ENCODE measurements around the gene ZNF319.

The ZNF319 gene

GRCh38 chr16:57970970-57971369, 29.5 kb downstream of the ZNF319 start, which contains the start of gene CNGB1:
CNGB1 (minus strand) TSS chr16:57971128; CDS start chr16:57967286, 3,842 bp downstream.
- no peak for FAIRE-seq

GRCh38 chr16:57970319-57970718, 30.2 kb downstream of the ZNF319 start:
- no peak for FAIRE-seq

GRCh38 chr16:57969451-57970123, 30.9 kb downstream of the ZNF319 start:
- no peak for FAIRE-seq

- FAIRE-seq = no peak
These were observed 32.6 kb downstream of the ZNF319 start for GRCh38 chr16:57967916-57968315.

GRCh38 chr16:57966986-57967385, 33.5 kb downstream of the ZNF319 start:
- FAIRE-seq = no peak

GRCh38 chr16:57966204-57966771, 34.2 kb downstream of the ZNF319 start:
- FAIRE-seq = no peak

- no peak for FAIRE-seq
These were observed 36.2 kb downstream of the ZNF319 start for GRCh38 chr16:57964157-57964700.

GRCh38 chr16:57962756-57963155, 37.7 kb downstream of the ZNF319 start:
- no peak for FAIRE-seq

- no peak for FAIRE-seq
These were observed 38.4 kb downstream of the ZNF319 start for GRCh38 chr16:57962046-57962445.

GRCh38 chr16:57961538-57961937, 38.9 kb downstream of the ZNF319 start:
- FAIRE-seq = no peak

GRCh38 chr16:57960826-57961472, 39.5 kb downstream of the ZNF319 start:
- no peak for FAIRE-seq

- no peak for FAIRE-seq
These were observed 40.2 kb downstream of the ZNF319 start for GRCh38 chr16:57960310-57960709.

- FAIRE-seq = no peak
These were observed 40.7 kb downstream of the ZNF319 start for GRCh38 chr16:57959804-57960203.

- FAIRE-seq = no peak
These were observed 41.4 kb downstream of the ZNF319 start for GRCh38 chr16:57959121-57959520.

GRCh38 chr16:57958544-57958943, 41.9 kb downstream of the ZNF319 start:
- no peak for FAIRE-seq

GRCh38 chr16:57957673-57958392, 42.6 kb downstream of the ZNF319 start:
- FAIRE-seq = no peak

GRCh38 chr16:57956924-57957672, 43.4 kb downstream of the ZNF319 start:
- FAIRE-seq = no peak

- FAIRE-seq = no peak
These were observed 44.1 kb downstream of the ZNF319 start for GRCh38 chr16:57956270-57956808.

GRCh38 chr16:57955572-57956188, 44.8 kb downstream of the ZNF319 start:
- no peak for FAIRE-seq

GRCh38 chr16:57953857-57954256, 46.6 kb downstream of the ZNF319 start:
- FAIRE-seq = no peak

GRCh38 chr16:57952909-57953308, 47.6 kb downstream of the ZNF319 start:
- no peak for FAIRE-seq
